ENCODE results near the gene HOXA11.
A peak's percentile ranks its signal among the peaks of the same experiment; 100 is the strongest.

Gene HOXA11

DNA sequence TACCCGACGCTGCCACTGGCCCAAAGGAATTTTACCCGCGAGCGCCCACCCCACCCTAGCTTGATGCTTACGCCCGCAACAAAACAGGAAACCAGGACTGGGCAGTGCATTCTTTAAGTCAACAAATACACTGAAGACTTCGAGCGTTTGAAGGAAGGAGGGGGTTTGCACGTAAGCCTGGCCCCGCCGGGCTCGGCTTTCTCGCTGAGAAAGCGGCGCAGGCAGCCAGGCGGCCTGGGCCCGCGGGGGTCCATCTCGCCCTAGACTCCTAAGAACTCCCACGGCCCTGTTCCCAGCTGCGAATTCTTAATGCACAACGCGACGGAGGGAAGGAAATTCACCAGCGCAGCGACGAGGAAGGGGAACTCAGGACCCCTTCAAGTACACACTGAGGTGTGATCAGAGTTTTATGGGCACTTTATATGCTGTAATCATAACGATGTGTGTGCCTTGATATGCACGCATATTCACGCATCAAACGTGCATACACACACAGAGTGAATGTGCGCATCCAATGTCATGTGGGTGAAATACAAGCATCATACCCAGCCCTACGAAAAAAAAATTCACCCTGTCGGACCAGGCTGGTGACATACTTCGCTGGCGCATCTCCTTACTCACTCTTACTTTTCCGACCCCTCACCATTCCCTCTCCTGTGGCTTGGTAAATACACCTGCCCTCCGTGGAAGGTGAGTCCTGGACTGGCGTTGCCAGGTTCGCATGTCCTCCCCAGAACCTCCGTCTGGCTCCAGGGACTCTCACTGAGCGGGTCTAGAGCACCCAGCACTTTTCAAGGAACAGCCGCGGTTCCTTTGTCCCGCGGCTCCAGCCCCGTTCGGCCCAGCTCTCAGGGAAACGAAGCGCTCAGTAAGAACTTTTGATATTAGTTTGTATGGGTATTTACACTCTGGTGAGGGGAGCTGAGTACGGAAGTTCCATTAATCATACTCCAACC is 20.6 kb upstream of the HOXA11 start:
- no peak for DNase-seq (ENCODE audit: low read depth in 2 of 2)

DNA sequence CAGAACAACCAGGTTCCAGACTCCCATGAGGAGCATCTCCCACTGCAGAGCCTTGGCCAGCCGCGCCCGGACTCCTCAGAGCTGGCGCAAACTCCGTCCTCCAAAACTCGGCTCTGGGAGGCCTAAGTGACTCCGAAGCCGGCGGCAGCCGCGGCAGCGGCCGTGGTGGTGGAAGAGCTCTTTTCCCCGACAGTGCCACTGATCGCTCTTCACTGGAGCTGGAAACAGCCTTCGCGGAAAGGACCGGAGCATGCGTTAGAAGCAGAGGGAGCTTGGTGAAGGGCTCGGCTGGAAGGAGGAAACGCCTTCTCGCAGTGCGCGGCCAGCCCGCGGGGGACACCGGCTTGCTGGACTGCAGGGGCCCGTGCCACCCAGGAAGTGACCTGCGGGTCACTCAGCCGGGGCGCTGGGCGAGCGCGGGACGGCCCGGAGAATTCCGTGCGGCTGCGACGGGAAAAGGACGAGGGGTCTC is 19.9 kb upstream of the HOXA11 start:
- no peak for DNase-seq (ENCODE audit: low read depth in 2 of 2)

DNA sequence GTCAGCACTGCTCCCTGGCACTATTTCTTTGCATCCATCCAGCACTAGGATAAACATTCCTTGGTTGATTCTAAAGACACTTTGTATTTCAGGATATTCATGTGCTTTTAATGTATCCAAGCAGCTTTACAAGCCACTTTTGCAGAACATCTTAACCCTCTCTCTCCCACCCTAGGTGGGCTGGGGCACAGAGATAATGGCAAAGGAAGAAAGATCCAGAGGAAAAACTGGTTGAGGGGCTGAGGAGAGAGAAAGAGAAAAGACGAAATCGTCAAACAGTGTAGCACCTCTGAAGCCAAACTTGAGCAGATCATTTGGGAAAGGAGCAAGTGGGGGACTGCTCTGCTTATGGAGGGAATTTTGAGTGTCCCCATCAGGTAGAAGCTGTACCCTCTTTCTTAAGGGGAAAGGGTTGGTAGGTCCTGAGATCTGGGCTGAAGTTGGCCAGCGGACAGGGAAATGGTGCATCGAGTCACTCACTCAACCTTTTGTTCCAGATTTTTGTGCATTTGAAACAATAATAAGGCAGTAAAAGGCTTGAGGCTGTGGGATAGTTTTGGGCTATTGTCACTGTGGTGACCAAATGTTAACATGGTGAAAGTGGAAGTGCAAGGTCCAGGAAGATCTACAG is 19.0 kb upstream of the HOXA11 start:
- no peak for DNase-seq (ENCODE audit: low read depth in 2 of 2)

DNA sequence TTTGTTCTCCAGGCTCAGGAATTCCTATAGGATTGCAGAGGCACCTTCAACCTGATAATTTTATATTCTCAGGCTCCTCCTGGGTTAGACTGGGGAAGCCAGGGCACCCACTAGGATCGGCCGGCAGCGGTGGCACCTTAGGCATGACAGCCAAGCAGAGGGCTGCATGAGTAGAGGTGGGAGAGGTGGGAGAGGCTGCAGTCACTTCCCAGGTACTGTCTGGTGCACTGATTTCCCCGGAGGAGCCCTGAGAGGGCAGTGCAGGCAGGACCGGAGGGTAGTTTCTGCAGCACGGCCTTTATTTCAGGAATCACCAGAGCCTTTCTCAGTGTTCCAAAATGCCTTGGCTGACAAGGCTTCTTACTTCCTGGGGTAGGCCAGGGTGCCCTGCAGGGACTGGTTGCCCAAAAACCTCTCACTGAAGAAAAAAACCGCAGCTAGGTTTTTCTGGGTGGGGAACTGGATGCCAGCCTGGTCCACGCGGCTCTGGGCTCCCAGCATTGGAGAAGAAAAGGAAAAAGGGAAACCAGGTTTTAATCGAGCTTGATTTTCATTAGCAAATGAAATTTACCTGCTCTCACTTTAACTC is 18.4 kb upstream of the HOXA11 start:
- DNase-seq (ENCODE audit: low read depth in 2 of 2), result no peak

DNA sequence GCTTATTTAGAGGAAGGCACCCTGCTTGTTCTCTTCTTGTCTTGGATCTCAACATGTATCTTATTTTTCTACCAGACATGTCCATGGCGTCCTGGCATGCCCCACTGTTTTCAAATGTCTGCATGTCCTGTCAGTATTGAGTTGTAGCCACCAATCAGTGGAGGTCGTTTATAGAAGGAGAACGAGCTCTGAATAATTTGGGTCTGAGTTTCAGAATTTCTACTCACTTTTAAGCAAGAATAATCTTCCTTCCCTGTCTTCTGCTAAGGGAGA is 17.8 kb upstream of the HOXA11 start:
- DNase-seq (ENCODE audit: low read depth in 2 of 2), result no peak

DNA sequence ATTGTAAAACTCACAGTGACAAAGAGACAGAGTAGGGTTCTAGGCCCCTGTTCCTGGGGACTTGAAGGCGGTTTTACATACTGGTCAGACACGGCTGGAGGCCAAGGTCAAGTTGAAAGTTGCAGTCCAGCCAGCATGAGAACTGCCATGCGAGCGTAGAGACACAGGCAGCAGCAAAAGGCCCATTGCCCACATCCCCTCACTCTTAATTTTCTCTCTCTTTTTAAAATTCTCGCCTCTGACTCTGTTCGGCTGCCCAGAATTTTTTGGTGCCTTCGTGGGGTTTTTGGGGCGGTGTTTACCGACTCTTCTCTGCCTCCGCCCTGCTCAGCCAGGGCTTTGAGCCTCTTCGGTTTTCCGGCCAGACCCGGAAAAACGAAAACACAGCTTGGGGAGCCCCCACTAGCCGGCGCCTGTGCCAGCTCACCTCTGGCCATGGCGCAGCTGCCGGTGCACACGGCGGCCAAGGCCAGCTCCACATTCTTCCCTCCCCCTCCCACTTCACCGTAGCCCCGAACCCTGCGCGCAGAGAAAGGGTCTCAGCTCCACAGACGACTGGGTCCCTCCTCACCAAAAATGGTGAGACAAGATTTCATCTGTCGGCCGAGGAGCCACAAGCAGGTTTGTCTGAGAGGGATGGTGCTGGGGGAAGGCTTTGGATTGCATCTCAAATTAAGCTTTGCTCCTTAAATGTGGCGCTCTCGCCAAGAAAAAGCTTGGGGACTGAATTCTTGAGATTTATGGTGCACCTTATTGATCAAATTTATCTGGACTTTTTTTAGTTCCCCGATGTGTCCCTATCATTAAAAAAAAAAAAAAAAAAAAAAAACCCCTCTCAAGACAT is 17.2 kb upstream of the HOXA11 start:
- no peak for DNase-seq (ENCODE audit: low read depth in 2 of 2)

DNA sequence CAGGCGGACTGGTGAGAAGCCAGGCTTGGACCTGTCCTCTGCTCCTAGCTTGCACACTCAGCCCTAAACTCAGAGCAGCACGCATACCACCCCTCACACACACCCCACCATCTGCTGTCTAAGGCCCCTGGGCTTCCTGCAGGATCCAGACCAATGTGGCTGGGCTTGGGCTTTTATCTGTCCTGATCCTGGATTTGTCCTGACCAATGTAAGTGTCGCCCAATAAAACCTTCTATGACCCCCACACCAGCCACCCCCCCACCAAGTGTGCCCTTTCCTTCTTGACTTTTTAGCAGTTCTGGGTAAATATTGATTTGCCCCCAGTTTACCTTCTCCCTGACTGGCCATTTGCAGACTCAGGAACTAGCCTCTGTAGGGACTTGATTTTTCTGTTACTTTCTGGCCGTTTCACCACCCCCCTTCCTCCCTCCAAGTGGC is 16.6 kb upstream of the HOXA11 start:
- no peak for DNase-seq (ENCODE audit: low read depth in 2 of 2)

GRCh38 chr7:27200761-27201579 is 15.9 kb upstream of the HOXA11 start:
- DNase-seq (ENCODE audit: low read depth in 2 of 2), result no peak

GRCh38 chr7:27199849-27200760 is 15.1 kb upstream of the HOXA11 start, which contains the start of gene HOXA13:
HOXA13 (minus strand) TSS chr7:27200091; CDS start chr7:27200077, 14 bp downstream.
- DNase-seq (ENCODE audit: low read depth in 2 of 2), result no peak

GRCh38 chr7:27198871-27199801 is 14.1 kb upstream of the HOXA11 start:
- no peak for DNase-seq (ENCODE audit: low read depth in 2 of 2)

- DNase-seq (ENCODE audit: low read depth in 2 of 2), result no peak
Measured at GRCh38 chr7:27198138-27198841, 13.3 kb upstream of the HOXA11 start.

DNA sequence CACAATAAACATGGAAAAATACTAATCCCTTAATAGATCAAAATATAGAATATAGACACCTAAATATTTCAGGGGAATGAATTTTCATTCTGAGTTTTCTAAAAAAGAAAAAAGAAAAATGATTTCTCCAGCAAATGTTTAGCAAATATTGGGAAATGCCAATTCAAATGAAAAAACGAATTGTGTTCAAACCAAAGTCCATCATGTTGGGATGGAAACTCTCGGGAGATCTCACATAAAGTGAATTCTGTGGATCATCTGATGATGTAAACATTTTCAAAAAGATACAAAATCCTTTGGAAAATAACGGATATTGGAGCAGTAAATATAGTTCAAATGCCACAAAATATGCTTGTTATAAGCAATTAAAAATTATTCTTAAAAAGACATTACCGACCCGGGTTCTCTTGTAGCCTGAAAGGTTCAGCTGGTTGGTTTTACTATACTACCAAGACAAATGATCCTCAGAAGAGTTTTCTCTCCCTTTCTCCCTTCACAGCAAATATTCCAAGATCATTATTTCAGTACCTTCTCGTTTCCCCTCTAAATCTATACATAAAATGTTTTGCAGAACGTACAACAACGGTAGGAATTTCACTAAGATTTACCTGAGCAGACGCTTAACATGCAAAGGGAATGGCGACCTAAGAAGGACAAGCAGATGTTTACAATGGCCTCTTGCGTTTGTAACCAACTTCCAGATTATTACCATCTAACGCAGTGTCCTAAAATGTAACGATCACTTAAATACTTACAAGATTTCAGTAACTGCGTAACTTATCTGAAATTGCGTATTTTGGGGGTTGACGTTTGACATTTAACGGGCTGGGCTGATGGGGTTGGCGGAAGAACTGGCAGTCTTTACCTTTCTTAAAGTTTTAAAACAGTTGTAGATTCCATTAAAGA is 12.4 kb upstream of the HOXA11 start:
- no peak for DNase-seq (ENCODE audit: low read depth in 2 of 2)

- peak; percentile 68 to 78 for DNase-seq (ENCODE audit: low read depth in 2 of 2)
Measured at GRCh38 chr7:27196287-27196767, 11.3 kb upstream of the HOXA11 start.

GRCh38 chr7:27194686-27195379 is 9.8 kb upstream of the HOXA11 start:
- no peak for DNase-seq (ENCODE audit: low read depth in 2 of 2)

DNA sequence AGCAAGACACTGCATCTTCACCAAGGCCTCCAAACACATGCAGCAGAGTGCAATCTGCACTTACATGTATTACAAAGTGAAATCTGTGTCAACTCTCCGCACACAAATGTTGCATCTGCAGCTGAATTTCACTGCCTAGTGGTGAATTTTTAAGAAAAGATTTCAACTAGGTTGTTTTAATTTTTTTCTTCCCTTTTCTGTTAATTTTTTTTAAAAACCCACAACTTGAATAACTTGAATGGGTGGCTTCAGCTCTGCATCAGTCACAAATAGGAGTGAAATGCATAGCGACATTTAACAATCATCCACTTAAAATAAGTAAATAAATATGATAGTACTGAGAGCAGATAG is 8.9 kb upstream of the HOXA11 start:
- DNase-seq (ENCODE audit: low read depth in 2 of 2), result no peak

GRCh38 chr7:27193335-27194001 is 8.4 kb upstream of the HOXA11 start:
- no peak for DNase-seq (ENCODE audit: low read depth in 2 of 2)
